Measurements from ENCODE around the gene HSPA5. TPM values are rescaled to one million over a fixed set of nuclear protein-coding genes. Genes with fewer than 3 reads are reported as not detected.
"Not testable (repeated sequence)": the region's sequence is repeated elsewhere in the genome, so short reads cannot be mapped to it uniquely, and the experiment has no call there.

The HSPA5 gene
- total and polyA plus RNA-seq, 2 experiments from 2014 or later = 259 to 265 TPM

DNA sequence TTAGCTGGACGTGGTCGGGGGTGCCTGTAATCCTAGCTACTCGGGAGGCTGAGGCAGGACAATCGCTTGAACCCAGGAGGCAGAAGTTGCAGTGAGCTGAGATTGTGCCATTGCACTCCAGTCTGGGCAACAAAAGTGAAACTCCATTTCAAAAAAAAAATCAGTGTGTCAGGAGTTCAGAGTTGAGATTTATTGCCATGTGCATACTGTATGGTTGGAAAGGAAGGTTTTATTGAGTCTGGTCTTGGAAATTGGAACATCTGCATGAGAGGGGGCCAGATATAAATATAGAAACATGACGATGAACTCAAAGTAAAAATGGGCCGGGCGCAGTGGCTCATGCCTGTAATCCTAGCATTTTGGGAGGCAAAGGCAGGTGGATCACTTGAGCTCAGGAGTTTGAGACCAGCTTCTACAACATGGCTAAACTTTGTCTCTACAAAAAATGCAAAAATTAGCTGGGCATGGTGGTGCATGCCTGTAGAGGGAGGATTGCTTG lies 45.8 kb upstream of the HSPA5 start:
- H3K4me1 ChIP-seq (ENCODE audit: insufficient read depth); H3K4me2 ChIP-seq; H3K4me3 Mint-ChIP-seq; ATAC-seq; H3K4me3 ChIP-seq; H3K4me1 Mint-ChIP-seq; H3K27me3 Mint-ChIP-seq (ENCODE audit: insufficient read depth, low read depth, poor library complexity); H3K9me3 Mint-ChIP-seq; H3K36me3 ChIP-seq (ENCODE audit: insufficient read depth); H3K36me3 Mint-ChIP-seq (ENCODE audit: low read depth); H3K9me2 ChIP-seq (ENCODE audit: insufficient read depth); H3K27ac ChIP-seq (ENCODE audit: low read depth); H3K27me3 ChIP-seq (ENCODE audit: insufficient read depth); H3F3A ChIP-seq (replicated peaks; ENCODE audit: low read depth); H3K27ac Mint-ChIP-seq; H2AFZ ChIP-seq; DNase-seq (ENCODE audit: low spot score): not testable (repeated sequence)
- Histone ChIP-seq H3K79me2 (replicated peaks; ENCODE audit: insufficient read depth) (peaks cover 42% of the 10 kb centered on the region), H4K20me1 (replicated peaks; ENCODE audit: insufficient read depth) (peaks cover 23% of the 10 kb centered on the region)

DNA sequence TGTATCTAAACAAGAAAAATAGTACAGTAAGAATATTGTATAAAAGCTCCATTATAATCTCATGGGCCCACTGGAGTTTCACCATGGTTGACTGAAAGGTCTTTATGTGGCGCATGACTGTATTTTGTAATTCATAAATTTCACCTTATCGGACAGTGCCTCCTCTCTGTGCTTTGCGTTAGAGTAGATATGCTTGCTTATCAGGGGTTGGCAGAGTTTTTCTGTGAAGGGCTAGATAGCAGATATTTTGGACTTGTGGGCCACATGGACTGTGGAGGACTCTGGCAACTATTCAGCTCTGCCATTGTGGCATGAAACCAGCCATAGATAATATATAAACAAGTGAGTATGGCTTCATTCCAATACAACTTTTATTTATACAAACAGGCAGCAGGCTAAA lies 43.7 kb upstream of the HSPA5 start:
- Histone ChIP-seq H2AFZ (no peak overlapping the region), H3K4me3 (no peak overlapping the region), H4K20me1 (replicated peaks; ENCODE audit: insufficient read depth) (peaks cover 23% of the 10 kb centered on the region), H3K27me3 (ENCODE audit: insufficient read depth) (no peaks in the 10 kb centered on the region), H3K27ac (ENCODE audit: low read depth) (no peak overlapping the region), H3K4me1 (ENCODE audit: insufficient read depth) (no peaks in the 10 kb centered on the region), H3K4me2 (no peak overlapping the region), H3K9me2 (ENCODE audit: insufficient read depth) (no peaks in the 10 kb centered on the region), H3K79me2 (replicated peaks; ENCODE audit: insufficient read depth) (peaks cover 49% of the 10 kb centered on the region), H3K36me3 (ENCODE audit: insufficient read depth) (no peaks in the 10 kb centered on the region), H3F3A (replicated peaks; ENCODE audit: low read depth) (no peaks in the 10 kb centered on the region)
- H3K27ac Mint-ChIP-seq = no peak overlapping the region
- H3K27me3 Mint-ChIP-seq (ENCODE audit: insufficient read depth, low read depth, poor library complexity) = no peaks in the 10 kb centered on the region
- no peak overlapping the region for H3K4me3 Mint-ChIP-seq
- no peaks in the 10 kb centered on the region for H3K36me3 Mint-ChIP-seq (ENCODE audit: low read depth)
- DNase-seq (ENCODE audit: low spot score) = no peak
- no peaks in the 10 kb centered on the region for H3K9me3 Mint-ChIP-seq
- H3K4me1 Mint-ChIP-seq = no peaks in the 10 kb centered on the region
- ATAC-seq = no peak
- TF ChIP-seq NANOG (IDR thresholded peaks at IDR 0.05; ENCODE audit: borderline replicate concordance) (no peak), JUNB (IDR thresholded peaks at IDR 0.05; ENCODE audit: unreplicated experiment) (no peak), CREB1 (CRISPR knock-in tag; IDR thresholded peaks at IDR 0.05; ENCODE audit: low read depth) (no peak), STAT1 (IDR thresholded peaks at IDR 0.05; ENCODE audit: unreplicated experiment) (no peak), POLR2AphosphoS5 (IDR thresholded peaks at IDR 0.05; ENCODE audit: low read depth) (no peak), ZNF331 (CRISPR knock-in tag; IDR thresholded peaks at IDR 0.05; ENCODE audit: low read depth) (no peak), ZNF114 (CRISPR knock-in tag; IDR thresholded peaks at IDR 0.05) (no peak), EZH2 (IDR thresholded peaks at IDR 0.05; ENCODE audit: low read depth, unreplicated experiment) (no peak)
- TF ChIP-seq, protein P1, sequence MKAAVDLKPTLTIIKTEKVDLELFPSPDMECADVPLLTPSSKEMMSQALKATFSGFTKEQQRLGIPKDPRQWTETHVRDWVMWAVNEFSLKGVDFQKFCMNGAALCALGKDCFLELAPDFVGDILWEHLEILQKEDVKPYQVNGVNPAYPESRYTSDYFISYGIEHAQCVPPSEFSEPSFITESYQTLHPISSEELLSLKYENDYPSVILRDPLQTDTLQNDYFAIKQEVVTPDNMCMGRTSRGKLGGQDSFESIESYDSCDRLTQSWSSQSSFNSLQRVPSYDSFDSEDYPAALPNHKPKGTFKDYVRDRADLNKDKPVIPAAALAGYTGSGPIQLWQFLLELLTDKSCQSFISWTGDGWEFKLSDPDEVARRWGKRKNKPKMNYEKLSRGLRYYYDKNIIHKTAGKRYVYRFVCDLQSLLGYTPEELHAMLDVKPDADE (IDR thresholded peaks at IDR 0.05) = no peak
- TF ChIP-seq, protein P2, sequence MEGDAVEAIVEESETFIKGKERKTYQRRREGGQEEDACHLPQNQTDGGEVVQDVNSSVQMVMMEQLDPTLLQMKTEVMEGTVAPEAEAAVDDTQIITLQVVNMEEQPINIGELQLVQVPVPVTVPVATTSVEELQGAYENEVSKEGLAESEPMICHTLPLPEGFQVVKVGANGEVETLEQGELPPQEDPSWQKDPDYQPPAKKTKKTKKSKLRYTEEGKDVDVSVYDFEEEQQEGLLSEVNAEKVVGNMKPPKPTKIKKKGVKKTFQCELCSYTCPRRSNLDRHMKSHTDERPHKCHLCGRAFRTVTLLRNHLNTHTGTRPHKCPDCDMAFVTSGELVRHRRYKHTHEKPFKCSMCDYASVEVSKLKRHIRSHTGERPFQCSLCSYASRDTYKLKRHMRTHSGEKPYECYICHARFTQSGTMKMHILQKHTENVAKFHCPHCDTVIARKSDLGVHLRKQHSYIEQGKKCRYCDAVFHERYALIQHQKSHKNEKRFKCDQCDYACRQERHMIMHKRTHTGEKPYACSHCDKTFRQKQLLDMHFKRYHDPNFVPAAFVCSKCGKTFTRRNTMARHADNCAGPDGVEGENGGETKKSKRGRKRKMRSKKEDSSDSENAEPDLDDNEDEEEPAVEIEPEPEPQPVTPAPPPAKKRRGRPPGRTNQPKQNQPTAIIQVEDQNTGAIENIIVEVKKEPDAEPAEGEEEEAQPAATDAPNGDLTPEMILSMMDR (conservative IDR thresholded peaks at IDR 0.05; ENCODE audit: low read depth in 2 of 2) = no peak
- TF ChIP-seq, protein P3, sequence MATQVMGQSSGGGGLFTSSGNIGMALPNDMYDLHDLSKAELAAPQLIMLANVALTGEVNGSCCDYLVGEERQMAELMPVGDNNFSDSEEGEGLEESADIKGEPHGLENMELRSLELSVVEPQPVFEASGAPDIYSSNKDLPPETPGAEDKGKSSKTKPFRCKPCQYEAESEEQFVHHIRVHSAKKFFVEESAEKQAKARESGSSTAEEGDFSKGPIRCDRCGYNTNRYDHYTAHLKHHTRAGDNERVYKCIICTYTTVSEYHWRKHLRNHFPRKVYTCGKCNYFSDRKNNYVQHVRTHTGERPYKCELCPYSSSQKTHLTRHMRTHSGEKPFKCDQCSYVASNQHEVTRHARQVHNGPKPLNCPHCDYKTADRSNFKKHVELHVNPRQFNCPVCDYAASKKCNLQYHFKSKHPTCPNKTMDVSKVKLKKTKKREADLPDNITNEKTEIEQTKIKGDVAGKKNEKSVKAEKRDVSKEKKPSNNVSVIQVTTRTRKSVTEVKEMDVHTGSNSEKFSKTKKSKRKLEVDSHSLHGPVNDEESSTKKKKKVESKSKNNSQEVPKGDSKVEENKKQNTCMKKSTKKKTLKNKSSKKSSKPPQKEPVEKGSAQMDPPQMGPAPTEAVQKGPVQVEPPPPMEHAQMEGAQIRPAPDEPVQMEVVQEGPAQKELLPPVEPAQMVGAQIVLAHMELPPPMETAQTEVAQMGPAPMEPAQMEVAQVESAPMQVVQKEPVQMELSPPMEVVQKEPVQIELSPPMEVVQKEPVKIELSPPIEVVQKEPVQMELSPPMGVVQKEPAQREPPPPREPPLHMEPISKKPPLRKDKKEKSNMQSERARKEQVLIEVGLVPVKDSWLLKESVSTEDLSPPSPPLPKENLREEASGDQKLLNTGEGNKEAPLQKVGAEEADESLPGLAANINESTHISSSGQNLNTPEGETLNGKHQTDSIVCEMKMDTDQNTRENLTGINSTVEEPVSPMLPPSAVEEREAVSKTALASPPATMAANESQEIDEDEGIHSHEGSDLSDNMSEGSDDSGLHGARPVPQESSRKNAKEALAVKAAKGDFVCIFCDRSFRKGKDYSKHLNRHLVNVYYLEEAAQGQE (IDR thresholded peaks at IDR 0.05; ENCODE audit: unreplicated experiment) = no peak

All from GM23338 (cell line).